NCI-H1417 treated with DMSO at 0.1 percent for 48 hours (cell line): Measurements from ENCODE around the gene MT1H.
"Not testable (repeated sequence)": the region's sequence is repeated elsewhere in the genome, so short reads cannot be mapped to it uniquely, and the experiment has no call there.

Source experiments
- DNase-seq: peaks from one replicate; lab custom pipeline; 2025; lab: John Stamatoyannopoulos, UW

MT1H gene

GRCh38 chr16:56665286-56666261 is 4.0 kb upstream of the MT1H start:
- not testable (repeated sequence) for DNase-seq

GRCh38 chr16:56667581-56668571 is 1.7 kb upstream of the MT1H start, which contains the start of gene MT1G:
Gene MT1G, minus strand, starts transcription at chr16:56668065. Its CDS starts 72 bp downstream, at chr16:56667993.
- no peak for DNase-seq

GRCh38 chr16:56669840-56670619 is 416 bp downstream of the MT1H start:
- DNase-seq, result no peak

- DNase-seq, result no peak
Measured at GRCh38 chr16:56670620-56670934, 963 bp downstream of the MT1H start.

- DNase-seq, result not testable (repeated sequence)
Measured at GRCh38 chr16:56671691-56672090, 2.1 kb downstream of the MT1H start.

GRCh38 chr16:56672171-56672570 is 2.6 kb downstream of the MT1H start:
- DNase-seq, result not testable (repeated sequence)

GRCh38 chr16:56672761-56673536 is 3.3 kb downstream of the MT1H start:
- DNase-seq, result no peak

GRCh38 chr16:56673921-56674320 is 4.3 kb downstream of the MT1H start:
- no peak for DNase-seq

GRCh38 chr16:56674570-56674969 is 5.0 kb downstream of the MT1H start:
- not testable (repeated sequence) for DNase-seq

- no peak for DNase-seq
Measured at GRCh38 chr16:56675685-56676210, 6.1 kb downstream of the MT1H start.

GRCh38 chr16:56677474-56677873 is 7.9 kb downstream of the MT1H start:
- no peak for DNase-seq

- DNase-seq, result no peak
Measured at GRCh38 chr16:56679078-56679730, 9.6 kb downstream of the MT1H start.

- DNase-seq, result no peak
Measured at GRCh38 chr16:56679818-56680217, 10.2 kb downstream of the MT1H start.

GRCh38 chr16:56681939-56682702 is 12.5 kb downstream of the MT1H start, which contains the start of gene MT1X:
Gene MT1X, plus strand, starts transcription at chr16:56682470. Its CDS starts 71 bp downstream, at chr16:56682541.
- peak; percentile 4 for DNase-seq

- no peak for DNase-seq
Measured at GRCh38 chr16:56682703-56683397, 13.2 kb downstream of the MT1H start.

- DNase-seq, result no peak
Measured at GRCh38 chr16:56683424-56684172, 14.0 kb downstream of the MT1H start.

- no peak for DNase-seq
Measured at GRCh38 chr16:56684256-56684925, 14.8 kb downstream of the MT1H start.
